Measurements from ENCODE around the gene ARHGEF18.
"Not testable (repeated sequence)": the region's sequence is repeated elsewhere in the genome, so short reads cannot be mapped to it uniquely, and the experiment has no call there.

ARHGEF18 gene

DNA sequence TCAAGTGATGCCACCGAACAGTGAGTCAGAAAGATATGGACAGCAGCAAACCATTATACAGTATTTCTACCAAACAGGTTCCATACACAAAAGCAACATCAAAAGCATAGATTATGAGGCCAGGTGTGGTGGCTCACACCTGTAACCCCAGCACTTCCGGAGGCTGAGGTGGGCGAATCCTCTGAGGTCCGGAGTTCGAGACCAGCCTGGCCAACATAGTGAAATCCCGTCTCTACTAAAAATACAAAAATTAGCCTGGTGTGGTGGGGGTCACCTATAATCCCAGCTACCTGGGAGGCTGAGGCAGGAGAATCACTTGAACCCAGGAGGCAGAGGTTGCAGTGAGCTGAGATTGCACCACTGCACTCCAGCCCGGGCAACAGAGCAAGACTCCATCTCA, 1.7 kb upstream of the ARHGEF18 start:
- not testable (repeated sequence) for H3K36me3 ChIP-seq (ENCODE audit: control insufficient read depth in 5 of 5, insufficient read depth in 5 of 5, low read length in 5 of 5); H3K4me3 ChIP-seq (ENCODE audit: low read depth in 1 of 5, low read length in 5 of 5); H3K9ac ChIP-seq (ENCODE audit: low read length in 5 of 5); H3K27ac ChIP-seq (ENCODE audit: low read depth, low read length)
- peaks cover 0 to 14% (median 10%) of the 10 kb centered on the region in 5 donors for H3K27me3 ChIP-seq (ENCODE audit: control insufficient read depth in 5 of 5, insufficient read depth in 4 of 5, low read length in 5 of 5)
- peaks cover 0 to 12% (median 3%) of the 10 kb centered on the region in 5 donors for H3K9me3 ChIP-seq (ENCODE audit: control insufficient read depth in 5 of 5, low read length in 5 of 5)
- peaks cover 0 to 13% (median 0%) of the 10 kb centered on the region in 5 donors for H3K4me1 ChIP-seq (ENCODE audit: control insufficient read depth in 5 of 5, insufficient read depth in 5 of 5, low read length in 5 of 5)

DNA sequence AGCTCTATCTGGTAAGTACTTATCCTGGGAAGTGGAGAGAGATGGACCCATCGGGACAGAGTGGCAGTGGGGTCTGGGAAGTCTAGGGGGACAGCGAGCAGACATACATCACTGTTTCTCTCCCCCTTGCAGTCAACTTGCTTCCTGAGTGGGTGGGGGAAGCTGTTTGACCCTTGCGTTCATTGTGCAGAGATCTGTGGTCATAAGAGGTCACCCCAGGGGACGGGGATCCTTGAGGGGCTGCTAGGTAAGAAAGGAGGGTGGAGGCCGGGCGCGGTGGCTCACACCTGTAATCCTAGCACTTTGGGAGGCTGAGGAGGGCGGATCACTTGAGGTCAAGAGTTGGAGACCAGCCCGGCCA, 474 bp downstream of the ARHGEF18 start:
- Histone ChIP-seq H3K27ac (ENCODE audit: low read depth, low read length) (no peak overlapping the region), H3K27me3 (ENCODE audit: control insufficient read depth in 5 of 5, insufficient read depth in 4 of 5, low read length in 5 of 5) (peaks cover 0 to 12% (median 10%) of the 10 kb centered on the region in 5 donors), H3K4me3 (ENCODE audit: low read depth in 1 of 5, low read length in 5 of 5) (peak overlapping the region in 1 of 5 donors; percentile 43), H3K36me3 (ENCODE audit: control insufficient read depth in 5 of 5, insufficient read depth in 5 of 5, low read length in 5 of 5) (no peaks in the 10 kb centered on the region), H3K4me1 (ENCODE audit: control insufficient read depth in 5 of 5, insufficient read depth in 5 of 5, low read length in 5 of 5) (peaks cover 0 to 13% (median 0%) of the 10 kb centered on the region in 5 donors), H3K9ac (ENCODE audit: low read length in 5 of 5) (no peak overlapping the region), H3K9me3 (ENCODE audit: control insufficient read depth in 5 of 5, low read length in 5 of 5) (peaks cover 0 to 16% (median 6%) of the 10 kb centered on the region in 5 donors)

DNA sequence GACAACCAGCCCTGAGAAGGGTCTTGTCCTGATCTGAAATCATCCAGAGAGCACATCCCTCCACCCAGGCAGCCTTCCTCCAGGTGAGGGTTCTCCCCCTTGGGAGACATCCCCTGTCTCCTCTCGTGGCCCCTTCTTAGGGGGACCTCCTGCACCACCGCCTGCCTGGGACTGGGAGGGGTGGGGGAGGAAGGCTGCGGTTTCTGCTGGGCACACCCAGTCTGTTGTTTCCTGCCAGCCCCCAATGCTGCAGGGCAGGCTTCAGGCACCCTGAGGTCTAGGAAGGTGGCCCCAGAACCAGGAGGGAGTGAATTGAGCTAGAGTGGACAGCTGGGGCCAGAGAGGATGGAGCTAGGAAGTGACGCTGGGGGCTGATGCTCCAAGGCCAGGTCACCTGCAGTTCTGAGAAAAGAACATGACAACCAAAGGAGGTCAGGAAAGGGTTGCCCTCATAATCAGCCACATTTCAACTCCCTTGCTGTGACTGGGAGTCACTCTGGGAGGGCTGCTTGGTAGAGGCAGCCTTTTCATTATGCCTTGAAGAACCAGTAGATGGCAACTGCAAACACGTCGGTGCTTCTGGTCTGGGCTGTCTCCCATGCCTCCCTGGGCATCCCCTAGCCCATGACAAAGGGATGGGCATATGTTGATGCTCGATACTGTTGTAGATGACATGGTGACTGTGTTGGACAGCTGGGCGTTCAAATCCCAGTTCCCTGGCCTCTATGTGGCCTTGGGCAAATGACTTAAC, 1.4 kb downstream of the ARHGEF18 start:
- H3K4me3 ChIP-seq (ENCODE audit: low read depth in 1 of 5, low read length in 5 of 5) = peak overlapping the region in 2 of 5 donors; percentile 24 to 42
- peaks cover 0 to 13% (median 8%) of the 10 kb centered on the region in 5 donors for H3K27me3 ChIP-seq (ENCODE audit: control insufficient read depth in 5 of 5, insufficient read depth in 4 of 5, low read length in 5 of 5)
- peaks cover 0 to 13% (median 0%) of the 10 kb centered on the region in 5 donors for H3K4me1 ChIP-seq (ENCODE audit: control insufficient read depth in 5 of 5, insufficient read depth in 5 of 5, low read length in 5 of 5)
- peaks cover 0 to 16% (median 6%) of the 10 kb centered on the region in 5 donors for H3K9me3 ChIP-seq (ENCODE audit: control insufficient read depth in 5 of 5, low read length in 5 of 5)
- no peak overlapping the region for H3K27ac ChIP-seq (ENCODE audit: low read depth, low read length)
- H3K9ac ChIP-seq (ENCODE audit: low read length in 5 of 5) = no peak overlapping the region
- H3K36me3 ChIP-seq (ENCODE audit: control insufficient read depth in 5 of 5, insufficient read depth in 5 of 5, low read length in 5 of 5) = no peaks in the 10 kb centered on the region

DNA sequence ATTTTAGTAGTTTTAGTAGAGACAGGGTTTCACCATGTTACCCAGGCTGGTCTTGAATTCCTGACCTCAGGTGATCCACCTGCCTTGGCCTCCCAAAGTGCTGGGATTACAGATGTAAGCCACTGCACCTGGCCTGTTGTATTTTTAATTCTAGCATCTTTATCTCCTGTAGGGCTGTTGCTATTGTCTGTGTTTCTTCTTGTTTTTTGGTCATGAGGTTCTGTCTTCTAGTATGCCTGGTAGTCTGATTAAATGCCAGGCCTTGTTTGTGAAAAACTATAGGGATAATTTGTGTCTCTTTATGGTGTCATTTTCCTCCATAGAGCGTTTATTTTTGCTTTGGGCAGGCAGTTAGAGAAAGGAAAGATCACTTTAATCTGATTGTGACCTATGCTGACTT, 3.1 kb downstream of the ARHGEF18 start:
- Histone ChIP-seq H3K9ac (ENCODE audit: low read length in 5 of 5) (no peak overlapping the region), H3K4me3 (ENCODE audit: low read depth in 1 of 5, low read length in 5 of 5) (no peak overlapping the region), H3K27me3 (ENCODE audit: control insufficient read depth in 5 of 5, insufficient read depth in 4 of 5, low read length in 5 of 5) (peaks cover 0 to 13% (median 10%) of the 10 kb centered on the region in 5 donors), H3K36me3 (ENCODE audit: control insufficient read depth in 5 of 5, insufficient read depth in 5 of 5, low read length in 5 of 5) (no peaks in the 10 kb centered on the region), H3K4me1 (ENCODE audit: control insufficient read depth in 5 of 5, insufficient read depth in 5 of 5, low read length in 5 of 5) (peaks cover 0 to 13% (median 0%) of the 10 kb centered on the region in 5 donors), H3K9me3 (ENCODE audit: control insufficient read depth in 5 of 5, low read length in 5 of 5) (peaks cover 0 to 16% (median 6%) of the 10 kb centered on the region in 5 donors), H3K27ac (ENCODE audit: low read depth, low read length) (no peak overlapping the region)

GRCh38 chr19:7355151-7355820, 6.5 kb downstream of the ARHGEF18 start:
- H3K36me3 ChIP-seq (ENCODE audit: control insufficient read depth in 5 of 5, insufficient read depth in 5 of 5, low read length in 5 of 5) = no peaks in the 10 kb centered on the region
- peaks cover 0 to 16% (median 9%) of the 10 kb centered on the region in 5 donors for H3K27me3 ChIP-seq (ENCODE audit: control insufficient read depth in 5 of 5, insufficient read depth in 4 of 5, low read length in 5 of 5)
- H3K27ac ChIP-seq (ENCODE audit: low read depth, low read length) = no peak overlapping the region
- peaks cover 0 to 16% (median 6%) of the 10 kb centered on the region in 5 donors for H3K9me3 ChIP-seq (ENCODE audit: control insufficient read depth in 5 of 5, low read length in 5 of 5)
- H3K4me3 ChIP-seq (ENCODE audit: low read depth in 1 of 5, low read length in 5 of 5) = no peak overlapping the region
- no peak overlapping the region for H3K9ac ChIP-seq (ENCODE audit: low read length in 5 of 5)
- no peaks in the 10 kb centered on the region for H3K4me1 ChIP-seq (ENCODE audit: control insufficient read depth in 5 of 5, insufficient read depth in 5 of 5, low read length in 5 of 5)

- no peaks in the 10 kb centered on the region for H3K4me1 ChIP-seq (ENCODE audit: control insufficient read depth in 5 of 5, insufficient read depth in 5 of 5, low read length in 5 of 5)
- no peak overlapping the region for H3K4me3 ChIP-seq (ENCODE audit: low read depth in 1 of 5, low read length in 5 of 5)
- H3K9ac ChIP-seq (ENCODE audit: low read length in 5 of 5) = no peak overlapping the region
- no peak overlapping the region for H3K27ac ChIP-seq (ENCODE audit: low read depth, low read length)
- H3K36me3 ChIP-seq (ENCODE audit: control insufficient read depth in 5 of 5, insufficient read depth in 5 of 5, low read length in 5 of 5) = no peaks in the 10 kb centered on the region
- peaks cover 0 to 16% (median 9%) of the 10 kb centered on the region in 5 donors for H3K27me3 ChIP-seq (ENCODE audit: control insufficient read depth in 5 of 5, insufficient read depth in 4 of 5, low read length in 5 of 5)
- H3K9me3 ChIP-seq (ENCODE audit: control insufficient read depth in 5 of 5, low read length in 5 of 5) = peaks cover 0 to 13% (median 6%) of the 10 kb centered on the region in 5 donors
Measured at GRCh38 chr19:7355871-7356270, 7.1 kb downstream of the ARHGEF18 start.

- H3K27me3 ChIP-seq (ENCODE audit: control insufficient read depth in 5 of 5, insufficient read depth in 4 of 5, low read length in 5 of 5) = peaks cover 0 to 16% (median 9%) of the 10 kb centered on the region in 5 donors
- no peak overlapping the region for H3K9ac ChIP-seq (ENCODE audit: low read length in 5 of 5)
- peaks cover 0 to 3% (median 2%) of the 10 kb centered on the region in 5 donors for H3K9me3 ChIP-seq (ENCODE audit: control insufficient read depth in 5 of 5, low read length in 5 of 5)
- H3K36me3 ChIP-seq (ENCODE audit: control insufficient read depth in 5 of 5, insufficient read depth in 5 of 5, low read length in 5 of 5) = no peaks in the 10 kb centered on the region
- no peak overlapping the region for H3K4me3 ChIP-seq (ENCODE audit: low read depth in 1 of 5, low read length in 5 of 5)
- no peak overlapping the region for H3K27ac ChIP-seq (ENCODE audit: low read depth, low read length)
- no peaks in the 10 kb centered on the region for H3K4me1 ChIP-seq (ENCODE audit: control insufficient read depth in 5 of 5, insufficient read depth in 5 of 5, low read length in 5 of 5)
Measured at GRCh38 chr19:7356899-7357627, 8.3 kb downstream of the ARHGEF18 start.

DNA sequence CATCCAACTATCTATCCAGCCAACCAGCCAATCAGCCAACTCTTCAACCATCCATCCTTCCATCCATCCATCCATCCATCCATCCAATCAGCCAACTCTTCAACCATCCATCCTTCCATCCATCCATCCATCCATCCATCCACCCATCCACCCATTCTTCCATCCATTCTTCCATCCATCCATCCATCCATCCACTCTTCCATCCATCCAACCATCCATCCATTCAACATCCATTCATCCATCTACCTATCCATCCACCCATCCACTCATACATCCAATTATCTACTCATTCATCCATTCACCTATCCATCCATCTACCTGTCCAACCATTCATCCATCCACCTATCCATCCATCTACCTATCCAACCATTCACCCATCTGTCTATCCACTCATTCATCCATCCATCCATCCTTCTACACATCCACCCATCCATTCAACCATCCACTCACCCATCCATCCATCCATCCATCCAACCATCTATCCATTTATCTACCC, 9.4 kb downstream of the ARHGEF18 start:
- H3K9ac ChIP-seq (ENCODE audit: low read length in 5 of 5) = no peak overlapping the region
- no peaks in the 10 kb centered on the region for H3K4me1 ChIP-seq (ENCODE audit: control insufficient read depth in 5 of 5, insufficient read depth in 5 of 5, low read length in 5 of 5)
- H3K36me3 ChIP-seq (ENCODE audit: control insufficient read depth in 5 of 5, insufficient read depth in 5 of 5, low read length in 5 of 5) = no peaks in the 10 kb centered on the region
- H3K4me3 ChIP-seq (ENCODE audit: low read depth in 1 of 5, low read length in 5 of 5) = no peak overlapping the region
- H3K27ac ChIP-seq (ENCODE audit: low read depth, low read length) = no peak overlapping the region
- peaks cover 0 to 16% (median 9%) of the 10 kb centered on the region in 5 donors for H3K27me3 ChIP-seq (ENCODE audit: control insufficient read depth in 5 of 5, insufficient read depth in 4 of 5, low read length in 5 of 5)
- H3K9me3 ChIP-seq (ENCODE audit: control insufficient read depth in 5 of 5, low read length in 5 of 5) = no peaks in the 10 kb centered on the region

DNA sequence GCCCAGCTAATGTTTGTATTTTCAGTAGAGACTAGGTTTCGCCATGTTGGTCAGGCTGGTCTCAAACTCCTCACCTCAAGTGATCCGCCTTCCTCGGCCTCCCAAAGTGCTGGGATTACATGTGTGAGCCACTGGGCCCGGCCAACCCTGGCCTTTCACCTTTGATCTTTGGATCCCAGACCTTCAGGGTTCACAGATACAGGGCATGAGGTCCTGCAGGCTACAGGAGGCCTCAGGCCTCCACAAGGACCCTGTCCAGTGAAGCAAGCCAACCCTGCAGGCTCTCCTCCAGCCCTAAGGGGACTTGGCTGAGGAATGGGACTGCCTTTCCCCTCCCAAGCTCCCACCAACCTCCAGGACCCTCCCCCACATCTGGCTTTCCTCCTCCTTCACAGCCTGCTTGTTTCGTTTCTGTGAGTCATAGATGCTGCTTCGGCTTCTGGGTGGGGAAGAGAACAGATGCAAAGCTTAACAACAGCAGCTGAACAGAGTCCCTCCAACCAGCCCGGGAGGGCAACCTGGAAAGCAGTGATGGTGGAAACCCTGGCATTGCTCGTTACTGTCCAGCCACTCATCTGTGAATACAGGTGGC, 11.8 kb downstream of the ARHGEF18 start:
- H3K9me3 ChIP-seq (ENCODE audit: control insufficient read depth in 5 of 5, low read length in 5 of 5) = no peaks in the 10 kb centered on the region
- no peak overlapping the region for H3K4me3 ChIP-seq (ENCODE audit: low read depth in 1 of 5, low read length in 5 of 5)
- H3K9ac ChIP-seq (ENCODE audit: low read length in 5 of 5) = no peak overlapping the region
- peaks cover 0 to 13% (median 7%) of the 10 kb centered on the region in 5 donors for H3K27me3 ChIP-seq (ENCODE audit: control insufficient read depth in 5 of 5, insufficient read depth in 4 of 5, low read length in 5 of 5)
- H3K4me1 ChIP-seq (ENCODE audit: control insufficient read depth in 5 of 5, insufficient read depth in 5 of 5, low read length in 5 of 5) = no peaks in the 10 kb centered on the region
- peaks cover 0 to 1% (median 0%) of the 10 kb centered on the region in 5 donors for H3K36me3 ChIP-seq (ENCODE audit: control insufficient read depth in 5 of 5, insufficient read depth in 5 of 5, low read length in 5 of 5)
- H3K27ac ChIP-seq (ENCODE audit: low read depth, low read length) = no peak overlapping the region
